ENCODE data around the gene ADAMTS9. TPM values are rescaled to one million over a fixed set of nuclear protein-coding genes. Genes with fewer than 3 reads are reported as not detected.

The ADAMTS9 gene
- polyA plus RNA-seq, 1 donor from 2014 or later = 0.32 TPM

DNA sequence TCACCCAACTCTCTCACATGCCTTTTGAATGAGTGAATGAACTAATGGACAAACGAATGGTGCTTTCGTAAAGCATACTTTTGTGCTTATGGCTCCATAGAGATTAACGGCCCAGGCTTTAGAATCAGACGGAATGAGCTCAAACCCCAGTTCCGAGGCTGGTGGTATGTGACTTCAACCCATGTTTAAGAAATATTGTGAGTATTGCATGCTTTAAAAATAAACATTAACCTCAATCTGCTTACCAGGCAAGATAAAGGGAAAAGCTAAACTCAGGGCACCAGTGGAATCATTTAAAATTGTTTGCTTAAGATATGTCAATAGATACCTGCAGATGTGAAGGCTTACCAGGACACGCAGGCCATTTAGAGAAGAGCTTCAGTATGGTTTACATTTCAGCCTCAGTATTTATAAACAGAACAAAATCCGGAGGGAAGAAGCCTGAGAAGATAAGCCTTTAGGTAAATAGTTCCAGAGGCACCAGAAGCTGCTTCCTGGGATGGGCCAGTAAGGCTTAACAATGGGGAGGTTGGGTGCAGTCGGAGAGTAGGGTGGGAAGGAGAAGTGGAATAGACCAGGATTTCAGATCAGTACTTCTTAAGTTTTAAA is 186.4 kb downstream of the ADAMTS9 start:
- Histone ChIP-seq H2AFZ (ENCODE audit: low read depth, low read length) (no peak overlapping the region), H3K4me3 (ENCODE audit: low read length) (no peak overlapping the region)

DNA sequence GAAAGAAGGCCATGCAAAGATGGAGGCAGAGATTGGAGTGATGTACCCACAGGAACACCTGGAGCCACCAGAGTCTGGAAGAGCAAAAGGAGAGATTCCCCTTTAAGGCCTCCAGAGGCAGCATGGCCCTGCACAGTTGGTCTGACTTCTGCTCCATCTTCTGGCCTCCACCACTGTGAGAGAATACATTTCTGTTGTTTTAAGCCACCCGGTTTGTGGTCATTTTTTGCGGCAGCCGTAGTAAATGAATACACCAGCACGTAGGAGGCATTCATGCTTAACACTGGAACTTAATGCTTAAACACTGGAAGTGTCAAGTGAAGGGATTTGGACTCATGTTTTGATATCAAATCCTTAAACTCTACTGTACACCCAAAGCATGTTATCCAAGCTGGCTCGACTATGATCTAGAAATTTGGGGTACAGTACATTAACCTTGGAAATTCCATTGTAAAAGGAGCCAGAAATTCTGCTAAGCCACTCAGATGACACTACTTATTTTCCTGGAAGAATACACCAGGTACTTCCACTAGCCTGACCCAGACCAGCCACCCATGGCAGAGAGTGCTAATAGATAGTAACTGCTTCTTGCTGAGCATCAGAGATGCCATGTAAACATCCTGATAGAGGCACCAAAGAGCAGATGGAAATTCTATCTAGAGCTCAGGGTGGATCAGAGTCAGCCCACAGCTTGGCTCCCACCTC is 190.9 kb downstream of the ADAMTS9 start:
- no peaks in the 10 kb centered on the region for H3K36me3 ChIP-seq (ENCODE audit: insufficient read depth, low read length)
- no peak for TF ChIP-seq TAF1 (IDR thresholded peaks at IDR 0.05; ENCODE audit: low read depth)
- no peak for TF ChIP-seq POLR2AphosphoS5 (IDR thresholded peaks at IDR 0.05)
- no peak for TF ChIP-seq MXI1 (conservative IDR thresholded peaks at IDR 0.05; ENCODE audit: poor library complexity, severe bottlenecking)
- no peak for TF ChIP-seq EZH2 (IDR thresholded peaks at IDR 0.05; ENCODE audit: borderline replicate concordance, insufficient read depth, low read length, poor library complexity, severe bottlenecking)
- TF ChIP-seq RAD21 (conservative IDR thresholded peaks at IDR 0.05) = no peak
- TF ChIP-seq SMC3 (conservative IDR thresholded peaks at IDR 0.05; ENCODE audit: poor library complexity) = no peak
- TF ChIP-seq, protein P1, sequence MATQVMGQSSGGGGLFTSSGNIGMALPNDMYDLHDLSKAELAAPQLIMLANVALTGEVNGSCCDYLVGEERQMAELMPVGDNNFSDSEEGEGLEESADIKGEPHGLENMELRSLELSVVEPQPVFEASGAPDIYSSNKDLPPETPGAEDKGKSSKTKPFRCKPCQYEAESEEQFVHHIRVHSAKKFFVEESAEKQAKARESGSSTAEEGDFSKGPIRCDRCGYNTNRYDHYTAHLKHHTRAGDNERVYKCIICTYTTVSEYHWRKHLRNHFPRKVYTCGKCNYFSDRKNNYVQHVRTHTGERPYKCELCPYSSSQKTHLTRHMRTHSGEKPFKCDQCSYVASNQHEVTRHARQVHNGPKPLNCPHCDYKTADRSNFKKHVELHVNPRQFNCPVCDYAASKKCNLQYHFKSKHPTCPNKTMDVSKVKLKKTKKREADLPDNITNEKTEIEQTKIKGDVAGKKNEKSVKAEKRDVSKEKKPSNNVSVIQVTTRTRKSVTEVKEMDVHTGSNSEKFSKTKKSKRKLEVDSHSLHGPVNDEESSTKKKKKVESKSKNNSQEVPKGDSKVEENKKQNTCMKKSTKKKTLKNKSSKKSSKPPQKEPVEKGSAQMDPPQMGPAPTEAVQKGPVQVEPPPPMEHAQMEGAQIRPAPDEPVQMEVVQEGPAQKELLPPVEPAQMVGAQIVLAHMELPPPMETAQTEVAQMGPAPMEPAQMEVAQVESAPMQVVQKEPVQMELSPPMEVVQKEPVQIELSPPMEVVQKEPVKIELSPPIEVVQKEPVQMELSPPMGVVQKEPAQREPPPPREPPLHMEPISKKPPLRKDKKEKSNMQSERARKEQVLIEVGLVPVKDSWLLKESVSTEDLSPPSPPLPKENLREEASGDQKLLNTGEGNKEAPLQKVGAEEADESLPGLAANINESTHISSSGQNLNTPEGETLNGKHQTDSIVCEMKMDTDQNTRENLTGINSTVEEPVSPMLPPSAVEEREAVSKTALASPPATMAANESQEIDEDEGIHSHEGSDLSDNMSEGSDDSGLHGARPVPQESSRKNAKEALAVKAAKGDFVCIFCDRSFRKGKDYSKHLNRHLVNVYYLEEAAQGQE (IDR thresholded peaks at IDR 0.05; ENCODE audit: borderline replicate concordance) = no peak
- TF ChIP-seq EP300 (conservative IDR thresholded peaks at IDR 0.05; ENCODE audit: poor library complexity, severe bottlenecking) = no peak

More for the DNA sequence above, 186.4 kb downstream of the ADAMTS9 start:
- no peaks in the 10 kb centered on the region for H4K20me1 ChIP-seq (ENCODE audit: insufficient read depth)
- H3F3A ChIP-seq (ENCODE audit: insufficient read depth, low read length, poor library complexity, severe bottlenecking) = no peaks in the 10 kb centered on the region
- H3K9me3 ChIP-seq (ENCODE audit: low read length) = no peaks in the 10 kb centered on the region
- H3K4me2 ChIP-seq (ENCODE audit: low read length) = no peak overlapping the region
- TF ChIP-seq EP300 (conservative IDR thresholded peaks at IDR 0.05; ENCODE audit: poor library complexity, severe bottlenecking) (no peak), POLR2AphosphoS5 (IDR thresholded peaks at IDR 0.05) (no peak), TAF1 (IDR thresholded peaks at IDR 0.05; ENCODE audit: low read depth) (no peak), MXI1 (conservative IDR thresholded peaks at IDR 0.05; ENCODE audit: poor library complexity, severe bottlenecking) (no peak), EZH2 (IDR thresholded peaks at IDR 0.05; ENCODE audit: borderline replicate concordance, insufficient read depth, low read length, poor library complexity, severe bottlenecking) (no peak), CTCF (IDR thresholded peaks at IDR 0.05; ENCODE audit: poor library complexity, severe bottlenecking) (no peak), SMC3 (conservative IDR thresholded peaks at IDR 0.05; ENCODE audit: poor library complexity) (no peak), RAD21 (conservative IDR thresholded peaks at IDR 0.05) (no peak)
- TF ChIP-seq, protein P1 (IDR thresholded peaks at IDR 0.05; ENCODE audit: borderline replicate concordance) = no peak
- H3K27ac ChIP-seq (ENCODE audit: low read length) = no peak overlapping the region
- no peaks in the 10 kb centered on the region for H3K36me3 ChIP-seq (ENCODE audit: insufficient read depth, low read length)
- no peak overlapping the region for H3K9ac ChIP-seq (ENCODE audit: low read length)
- H3K79me2 ChIP-seq (replicated peaks; ENCODE audit: insufficient read depth, low read length) = no peaks in the 10 kb centered on the region
- H3K27me3 ChIP-seq (ENCODE audit: insufficient read depth, low read depth, low read length) = no peaks in the 10 kb centered on the region
- no peaks in the 10 kb centered on the region for H3K9me2 ChIP-seq (ENCODE audit: insufficient read depth, low read length)

More for the DNA sequence above, 190.9 kb downstream of the ADAMTS9 start:
- no peaks in the 10 kb centered on the region for H4K20me1 ChIP-seq (ENCODE audit: insufficient read depth)
- no peak overlapping the region for H3K4me2 ChIP-seq (ENCODE audit: low read length)
- no peak overlapping the region for H3K9ac ChIP-seq (ENCODE audit: low read length)
- no peak overlapping the region for H3K27ac ChIP-seq (ENCODE audit: low read length)
- no peaks in the 10 kb centered on the region for H3K9me2 ChIP-seq (ENCODE audit: insufficient read depth, low read length)
- no peak overlapping the region for H2AFZ ChIP-seq (ENCODE audit: low read depth, low read length)
- H3K79me2 ChIP-seq (replicated peaks; ENCODE audit: insufficient read depth, low read length) = no peaks in the 10 kb centered on the region
- H3K4me3 ChIP-seq (ENCODE audit: low read length) = no peak overlapping the region
- no peaks in the 10 kb centered on the region for H3K9me3 ChIP-seq (ENCODE audit: low read length)
- H3K27me3 ChIP-seq (ENCODE audit: insufficient read depth, low read depth, low read length) = no peaks in the 10 kb centered on the region
- no peaks in the 10 kb centered on the region for H3F3A ChIP-seq (ENCODE audit: insufficient read depth, low read length, poor library complexity, severe bottlenecking)
